ENCODE data around the gene FBXO24. TPM values are rescaled to one million over a fixed set of nuclear protein-coding genes. Genes with fewer than 3 reads are reported as not detected.

FBXO24 gene
- total RNA-seq, 6 donors from 2014 or later = 0.63 to 4.2 (median 0.77) TPM; not detected in 3

DNA sequence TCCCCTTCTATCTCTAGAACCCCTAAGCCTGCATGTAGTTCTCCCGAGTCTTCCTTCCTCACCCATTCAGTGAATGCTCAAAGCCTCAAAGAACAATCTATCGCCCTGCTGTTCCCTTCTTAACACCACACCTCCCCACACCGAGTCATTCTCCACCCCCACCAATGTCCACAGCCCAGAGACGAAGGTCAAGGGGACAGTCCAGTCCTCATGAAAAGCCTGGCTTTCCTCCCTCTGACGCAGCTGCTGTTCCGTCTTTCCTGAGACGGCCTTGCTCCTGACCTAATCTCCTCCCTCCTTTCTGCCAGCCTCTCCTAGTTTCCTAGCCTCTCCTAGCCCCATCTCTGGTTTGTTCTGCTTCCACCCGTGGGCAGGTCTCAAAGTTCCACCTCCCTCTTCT is 35.4 kb downstream of the FBXO24 start:
- DNase-seq (no peak), ATAC-seq (ENCODE audit: low FRiP score in 2 of 2) (no peak)
- Histone ChIP-seq H3K4me1 (peaks cover 3 to 5% (median 4%) of the 10 kb centered on the region in 4 donors), H3K9me3 (no peaks in the 10 kb centered on the region), H3K27me3 (no peaks in the 10 kb centered on the region), H3K27ac (no peak overlapping the region), H3K36me3 (no peaks in the 10 kb centered on the region), H3K4me3 (no peak overlapping the region)
- WGBS, 2 donors = 87 to 89% methylated on average over 8 of the region's 8 CpGs
- no peak for TF ChIP-seq POLR2A (IDR thresholded peaks at IDR 0.05)
- no peak for TF ChIP-seq EP300 (IDR thresholded peaks at IDR 0.05)
- TF ChIP-seq POLR2AphosphoS5 (IDR thresholded peaks at IDR 0.05) = no peak
- TF ChIP-seq, protein P1, sequence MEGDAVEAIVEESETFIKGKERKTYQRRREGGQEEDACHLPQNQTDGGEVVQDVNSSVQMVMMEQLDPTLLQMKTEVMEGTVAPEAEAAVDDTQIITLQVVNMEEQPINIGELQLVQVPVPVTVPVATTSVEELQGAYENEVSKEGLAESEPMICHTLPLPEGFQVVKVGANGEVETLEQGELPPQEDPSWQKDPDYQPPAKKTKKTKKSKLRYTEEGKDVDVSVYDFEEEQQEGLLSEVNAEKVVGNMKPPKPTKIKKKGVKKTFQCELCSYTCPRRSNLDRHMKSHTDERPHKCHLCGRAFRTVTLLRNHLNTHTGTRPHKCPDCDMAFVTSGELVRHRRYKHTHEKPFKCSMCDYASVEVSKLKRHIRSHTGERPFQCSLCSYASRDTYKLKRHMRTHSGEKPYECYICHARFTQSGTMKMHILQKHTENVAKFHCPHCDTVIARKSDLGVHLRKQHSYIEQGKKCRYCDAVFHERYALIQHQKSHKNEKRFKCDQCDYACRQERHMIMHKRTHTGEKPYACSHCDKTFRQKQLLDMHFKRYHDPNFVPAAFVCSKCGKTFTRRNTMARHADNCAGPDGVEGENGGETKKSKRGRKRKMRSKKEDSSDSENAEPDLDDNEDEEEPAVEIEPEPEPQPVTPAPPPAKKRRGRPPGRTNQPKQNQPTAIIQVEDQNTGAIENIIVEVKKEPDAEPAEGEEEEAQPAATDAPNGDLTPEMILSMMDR (IDR thresholded peaks at IDR 0.05) = no peak

DNA sequence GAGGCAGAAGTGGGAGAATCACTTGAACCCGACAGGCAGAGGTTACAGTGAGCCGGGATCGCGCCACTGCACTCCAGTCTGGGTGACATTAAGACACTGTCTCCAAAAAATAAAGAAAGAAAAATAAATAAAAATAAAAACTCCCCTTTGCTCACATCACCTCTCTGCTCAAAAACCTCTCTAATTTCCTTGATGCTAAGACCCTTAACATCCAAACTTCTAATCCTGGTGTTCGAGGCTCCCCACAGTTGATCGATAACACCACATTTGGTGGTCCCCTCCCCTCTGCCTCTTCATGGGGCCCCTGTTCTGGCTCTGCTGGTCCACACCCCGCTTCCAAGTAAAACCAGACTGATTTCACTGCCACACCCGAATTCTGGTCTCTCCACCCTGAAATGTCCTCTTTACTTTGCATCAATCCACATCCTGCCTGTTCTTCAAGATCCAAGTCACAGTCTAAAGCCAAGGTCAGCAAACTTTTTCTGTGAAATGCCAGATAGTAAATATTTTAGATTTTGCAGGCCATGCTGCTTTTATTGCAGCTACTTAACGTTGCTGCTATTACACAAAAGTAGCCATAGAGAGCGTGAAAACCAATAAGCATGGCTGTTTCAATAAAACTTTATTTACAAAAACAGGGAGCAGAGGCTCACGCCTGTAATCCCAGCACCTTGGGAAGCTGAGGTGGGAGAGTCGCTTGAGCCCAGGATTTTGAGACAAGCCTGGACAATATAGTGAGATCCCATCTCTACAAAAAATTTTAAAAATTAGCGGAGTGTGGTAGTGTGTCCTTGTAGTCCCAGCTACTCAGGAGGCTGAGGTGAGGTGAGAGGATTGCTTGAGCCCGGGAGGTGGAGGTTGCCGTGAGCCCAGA is 38.1 kb downstream of the FBXO24 start:
- TF ChIP-seq, protein P1 (IDR thresholded peaks at IDR 0.05) = no peak
- TF ChIP-seq POLR2A (IDR thresholded peaks at IDR 0.05) (no peak), POLR2AphosphoS5 (IDR thresholded peaks at IDR 0.05) (no peak), EP300 (IDR thresholded peaks at IDR 0.05) (no peak)
- H3K36me3 ChIP-seq = no peaks in the 10 kb centered on the region
- H3K4me3 ChIP-seq = no peak overlapping the region
- no peaks in the 10 kb centered on the region for H3K9me3 ChIP-seq
- DNase-seq (no peak), ATAC-seq (ENCODE audit: low FRiP score in 2 of 2) (no peak)
- no peak overlapping the region for H3K27ac ChIP-seq
- peaks cover 8 to 13% (median 10%) of the 10 kb centered on the region in 4 donors for H3K4me1 ChIP-seq
- 87 to 90% methylated on average over 15 of the region's 15 CpGs for WGBS, 2 donors
- H3K27me3 ChIP-seq = no peaks in the 10 kb centered on the region

DNA sequence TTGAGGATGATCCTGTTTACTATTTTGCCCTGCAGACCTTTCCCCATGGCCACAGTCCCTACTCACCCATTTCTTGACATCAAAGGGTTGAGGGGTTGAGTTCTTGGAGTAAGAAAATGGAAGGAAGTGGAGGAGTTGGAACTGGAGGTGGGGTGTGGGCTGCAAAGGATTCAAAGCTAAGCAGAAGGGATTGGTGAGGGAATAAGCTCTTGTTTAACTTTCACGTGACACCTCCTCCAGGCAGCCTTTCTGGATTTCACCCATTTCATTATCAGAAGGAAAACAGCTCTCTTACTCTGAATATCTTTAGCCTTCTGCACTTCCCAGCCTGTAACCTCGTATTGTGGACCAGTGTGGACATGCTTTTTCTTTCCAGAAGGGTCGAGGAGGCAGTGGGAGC is 39.9 kb downstream of the FBXO24 start:
- no peak for ATAC-seq (ENCODE audit: low FRiP score in 2 of 2)
- peaks cover 8 to 13% (median 10%) of the 10 kb centered on the region in 4 donors for H3K4me1 ChIP-seq
- peak overlapping the region in 3 of 4 donors; percentile 21 to 43 (median 28) for H3K4me3 ChIP-seq
- no peaks in the 10 kb centered on the region for H3K27me3 ChIP-seq
- H3K27ac ChIP-seq = peak overlapping the region in 2 of 4 donors; percentile 52 to 67
- no peak for DNase-seq
- 10 to 25% methylated on average over 3 of the region's 3 CpGs for WGBS, 2 donors
- no peaks in the 10 kb centered on the region for H3K9me3 ChIP-seq
- no peaks in the 10 kb centered on the region for H3K36me3 ChIP-seq
- no peak for TF ChIP-seq EP300 (IDR thresholded peaks at IDR 0.05)
- TF ChIP-seq, protein P1 (IDR thresholded peaks at IDR 0.05) = no peak
- TF ChIP-seq POLR2AphosphoS5 (IDR thresholded peaks at IDR 0.05) = no peak
- TF ChIP-seq POLR2A (IDR thresholded peaks at IDR 0.05) = no peak

DNA sequence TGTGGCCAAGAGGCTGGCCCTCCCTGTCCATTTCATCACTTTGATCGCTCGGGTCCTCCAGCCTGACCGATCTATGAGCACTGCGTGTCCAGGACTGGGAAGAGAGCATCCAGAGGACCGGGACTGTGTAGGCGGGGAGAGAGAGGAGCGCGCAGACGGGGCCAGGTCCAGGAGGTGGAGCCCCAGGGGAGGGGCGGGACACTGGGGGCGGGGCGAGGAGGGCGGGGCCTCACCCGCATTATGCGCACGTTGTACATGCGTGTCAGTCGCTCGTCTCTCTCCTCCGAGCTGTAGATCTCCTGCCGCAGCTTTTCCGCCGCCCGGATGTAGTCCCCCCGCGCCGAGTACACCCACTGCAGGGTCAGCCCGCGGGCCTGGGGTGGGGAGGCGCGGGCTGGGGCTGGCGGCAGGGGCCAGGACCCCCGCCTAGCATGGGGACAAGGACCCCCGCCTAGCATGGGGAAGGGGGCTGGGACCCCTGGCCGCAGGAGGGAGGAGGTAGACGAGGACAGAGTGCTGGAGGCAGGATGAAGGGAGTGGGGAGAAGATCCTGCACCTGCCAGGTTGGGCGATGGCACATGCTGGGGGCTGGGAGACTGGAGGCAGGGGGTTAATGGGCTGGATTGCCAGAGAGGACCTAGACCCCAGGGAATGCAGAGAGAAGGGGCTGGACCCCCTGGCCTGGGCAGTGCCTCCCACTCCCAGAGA is 40.6 kb downstream of the FBXO24 start:
- Histone ChIP-seq H3K36me3 (no peaks in the 10 kb centered on the region), H3K27ac (peak overlapping the region in 3 of 4 donors; percentile 1 to 67 (median 52)), H3K27me3 (no peaks in the 10 kb centered on the region), H3K9me3 (no peaks in the 10 kb centered on the region), H3K4me1 (peaks cover 8 to 13% (median 10%) of the 10 kb centered on the region in 4 donors), H3K4me3 (peak overlapping the region in 3 of 4 donors; percentile 21 to 43 (median 28))
- WGBS, 2 donors = 3 to 7% methylated on average over 11 to 37 of the region's 37 CpGs
- no peak for TF ChIP-seq POLR2A (IDR thresholded peaks at IDR 0.05)
- TF ChIP-seq, protein P1 (IDR thresholded peaks at IDR 0.05) = no peak
- no peak for TF ChIP-seq POLR2AphosphoS5 (IDR thresholded peaks at IDR 0.05)
- TF ChIP-seq EP300 (IDR thresholded peaks at IDR 0.05) = no peak
- ATAC-seq (ENCODE audit: low FRiP score in 2 of 2) (peak; percentile 93 to 97), DNase-seq (peak; percentile 84 to 97)

Data from upper lobe of left lung (tissue), 6 donors.